ENCODE measurements around the gene TMTC3. TPM values are rescaled to one million over a fixed set of nuclear protein-coding genes. Genes with fewer than 3 reads are reported as not detected.

TMTC3 gene
- total RNA-seq, 4 donors from 2014 or later = 24.9 to 37.1 (median 31.9) TPM

DNA sequence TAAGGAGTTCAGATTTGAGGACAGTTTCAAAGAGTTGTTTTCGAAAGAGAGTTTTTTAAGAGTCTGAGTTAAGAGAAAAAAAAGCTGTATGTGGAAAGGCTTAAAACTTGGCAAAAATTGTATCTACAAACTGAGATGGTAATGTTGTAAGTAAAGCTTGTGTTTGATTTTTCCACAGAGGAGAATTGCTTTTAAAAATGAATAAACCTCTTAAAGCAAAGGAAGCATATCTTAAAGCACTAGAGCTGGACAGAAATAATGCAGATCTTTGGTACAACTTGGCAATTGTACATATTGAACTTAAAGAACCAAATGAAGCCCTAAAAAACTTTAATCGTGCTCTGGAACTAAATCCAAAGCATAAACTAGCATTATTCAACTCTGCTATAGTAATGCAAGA lies 50.3 kb downstream of the TMTC3 start:
- TF ChIP-seq EP300 (IDR thresholded peaks at IDR 0.05) (no peak), POLR2A (IDR thresholded peaks at IDR 0.05) (no peak), POLR2AphosphoS5 (IDR thresholded peaks at IDR 0.05) (no peak)
- TF ChIP-seq, protein P1, sequence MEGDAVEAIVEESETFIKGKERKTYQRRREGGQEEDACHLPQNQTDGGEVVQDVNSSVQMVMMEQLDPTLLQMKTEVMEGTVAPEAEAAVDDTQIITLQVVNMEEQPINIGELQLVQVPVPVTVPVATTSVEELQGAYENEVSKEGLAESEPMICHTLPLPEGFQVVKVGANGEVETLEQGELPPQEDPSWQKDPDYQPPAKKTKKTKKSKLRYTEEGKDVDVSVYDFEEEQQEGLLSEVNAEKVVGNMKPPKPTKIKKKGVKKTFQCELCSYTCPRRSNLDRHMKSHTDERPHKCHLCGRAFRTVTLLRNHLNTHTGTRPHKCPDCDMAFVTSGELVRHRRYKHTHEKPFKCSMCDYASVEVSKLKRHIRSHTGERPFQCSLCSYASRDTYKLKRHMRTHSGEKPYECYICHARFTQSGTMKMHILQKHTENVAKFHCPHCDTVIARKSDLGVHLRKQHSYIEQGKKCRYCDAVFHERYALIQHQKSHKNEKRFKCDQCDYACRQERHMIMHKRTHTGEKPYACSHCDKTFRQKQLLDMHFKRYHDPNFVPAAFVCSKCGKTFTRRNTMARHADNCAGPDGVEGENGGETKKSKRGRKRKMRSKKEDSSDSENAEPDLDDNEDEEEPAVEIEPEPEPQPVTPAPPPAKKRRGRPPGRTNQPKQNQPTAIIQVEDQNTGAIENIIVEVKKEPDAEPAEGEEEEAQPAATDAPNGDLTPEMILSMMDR (IDR thresholded peaks at IDR 0.05) = no peak
- no peaks in the 10 kb centered on the region for H3K9me3 ChIP-seq
- no peak overlapping the region for H3K27ac ChIP-seq
- H3K4me3 ChIP-seq = no peak overlapping the region
- WGBS = 84% methylated on average over 2 of the region's 2 CpGs
- H3K36me3 ChIP-seq = peaks cover 15% of the 10 kb centered on the region
- H3K27me3 ChIP-seq = no peaks in the 10 kb centered on the region
- no peaks in the 10 kb centered on the region for H3K4me1 ChIP-seq
- no peak for DNase-seq (ENCODE audit: low spot score in 2 of 2)

DNA sequence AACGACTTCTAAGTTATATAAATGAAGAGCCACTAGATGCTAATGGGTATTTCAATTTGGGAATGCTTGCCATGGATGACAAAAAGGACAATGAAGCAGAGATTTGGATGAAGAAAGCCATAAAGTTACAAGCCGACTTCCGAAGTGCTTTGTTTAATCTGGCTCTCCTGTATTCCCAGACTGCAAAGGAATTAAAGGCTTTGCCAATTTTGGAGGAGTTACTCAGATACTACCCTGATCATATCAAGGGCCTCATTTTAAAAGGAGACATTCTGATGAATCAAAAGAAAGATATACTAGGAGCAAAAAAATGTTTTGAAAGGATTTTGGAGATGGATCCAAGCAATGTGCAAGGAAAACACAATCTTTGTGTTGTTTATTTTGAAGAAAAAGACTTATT lies 52.8 kb downstream of the TMTC3 start:
- no peaks in the 10 kb centered on the region for H3K27me3 ChIP-seq
- H3K27ac ChIP-seq = no peak overlapping the region
- peaks cover 12% of the 10 kb centered on the region for H3K36me3 ChIP-seq
- WGBS = 83% methylated on average over 3 of the region's 3 CpGs
- no peaks in the 10 kb centered on the region for H3K4me1 ChIP-seq
- H3K9me3 ChIP-seq = no peaks in the 10 kb centered on the region
- TF ChIP-seq POLR2AphosphoS5 (IDR thresholded peaks at IDR 0.05) (no peak), POLR2A (IDR thresholded peaks at IDR 0.05) (no peak), EP300 (IDR thresholded peaks at IDR 0.05) (no peak)
- TF ChIP-seq, protein P1 (IDR thresholded peaks at IDR 0.05) = no peak
- no peak overlapping the region for H3K4me3 ChIP-seq
- no peak for DNase-seq (ENCODE audit: low spot score in 2 of 2)

DNA sequence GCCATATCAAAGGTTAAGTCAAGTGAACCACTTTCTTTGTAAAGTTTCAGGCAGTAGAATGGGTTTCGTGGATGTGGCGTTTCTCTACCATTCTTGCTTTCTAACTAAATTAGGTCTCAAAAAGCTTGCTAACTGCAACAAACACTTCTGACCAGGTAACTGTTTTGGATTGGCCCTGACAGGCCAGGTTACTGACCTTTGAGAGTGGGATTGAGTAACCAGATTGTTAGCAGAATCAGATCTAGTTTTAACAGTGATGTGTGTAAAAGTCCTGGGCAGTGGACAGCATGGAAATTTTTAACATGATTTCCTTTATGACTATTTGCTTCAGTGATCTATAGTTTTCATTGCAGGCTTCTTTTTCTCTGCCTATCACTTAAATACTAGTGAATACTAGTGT lies 57.9 kb downstream of the TMTC3 start:
- Histone ChIP-seq H3K9me3 (no peaks in the 10 kb centered on the region), H3K27ac (no peak overlapping the region), H3K36me3 (peaks cover 7% of the 10 kb centered on the region), H3K4me1 (no peaks in the 10 kb centered on the region), H3K27me3 (no peaks in the 10 kb centered on the region), H3K4me3 (no peak overlapping the region)
- TF ChIP-seq POLR2A (IDR thresholded peaks at IDR 0.05) = no peak
- TF ChIP-seq, protein P1 (IDR thresholded peaks at IDR 0.05) = no peak
- WGBS = 90% methylated on average over 2 of the region's 2 CpGs
- no peak for DNase-seq (ENCODE audit: low spot score in 2 of 2)

DNA sequence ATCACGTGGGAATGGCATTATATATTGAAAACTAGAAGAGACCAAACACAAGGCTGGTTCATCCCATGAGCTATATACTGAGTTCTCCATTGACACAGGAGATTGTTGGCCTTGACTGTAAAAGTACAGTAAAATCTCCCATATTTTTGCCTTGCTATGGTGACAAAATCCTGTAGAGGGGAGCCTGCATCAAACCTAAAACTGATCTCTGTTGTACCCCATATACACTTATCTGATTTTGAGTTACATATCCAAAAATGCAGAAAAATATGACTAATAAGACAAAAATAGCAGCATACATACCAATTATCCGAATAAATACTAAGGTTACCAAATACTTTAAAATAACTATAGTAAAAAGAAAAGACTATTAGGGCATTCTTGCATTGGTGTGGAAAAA lies 60.4 kb downstream of the TMTC3 start:
- Histone ChIP-seq H3K27me3 (no peaks in the 10 kb centered on the region), H3K36me3 (no peaks in the 10 kb centered on the region), H3K4me3 (no peak overlapping the region), H3K9me3 (no peaks in the 10 kb centered on the region), H3K27ac (no peak overlapping the region), H3K4me1 (no peaks in the 10 kb centered on the region)
- DNase-seq (ENCODE audit: low spot score in 2 of 2) = no peak
- TF ChIP-seq POLR2A (IDR thresholded peaks at IDR 0.05) (no peak), POLR2AphosphoS5 (IDR thresholded peaks at IDR 0.05) (no peak), EP300 (IDR thresholded peaks at IDR 0.05) (no peak)
- TF ChIP-seq, protein P1 (IDR thresholded peaks at IDR 0.05) = no peak
- 68% methylated on average over 2 of the region's 2 CpGs for WGBS

DNA sequence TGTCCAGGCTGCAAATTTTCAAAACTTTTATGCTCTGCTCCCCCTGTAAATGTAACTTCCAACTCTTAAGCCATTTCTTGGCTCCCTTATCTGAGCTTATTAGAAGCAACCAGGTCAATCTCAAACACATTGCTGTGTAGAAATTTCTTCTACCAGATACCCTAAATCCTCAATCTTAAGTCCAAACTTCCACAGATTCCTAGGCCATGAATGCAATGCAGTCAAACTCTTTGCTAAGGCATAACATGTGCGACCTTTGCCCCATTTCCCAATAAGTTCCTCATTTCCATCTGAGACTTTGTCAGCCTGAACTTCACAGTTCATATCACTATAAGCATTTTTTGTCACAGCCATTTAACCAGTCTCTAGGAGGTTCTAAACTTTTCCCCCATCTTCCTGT lies 64.5 kb downstream of the TMTC3 start:
- H3K4me3 ChIP-seq = no peak overlapping the region
- 90% methylated on average over 1 of the region's 1 CpG for WGBS
- no peak overlapping the region for H3K27ac ChIP-seq
- no peaks in the 10 kb centered on the region for H3K27me3 ChIP-seq
- no peaks in the 10 kb centered on the region for H3K36me3 ChIP-seq
- TF ChIP-seq POLR2AphosphoS5 (IDR thresholded peaks at IDR 0.05) (peak in 1 of 3 donors; percentile 45), EP300 (IDR thresholded peaks at IDR 0.05) (no peak), POLR2A (IDR thresholded peaks at IDR 0.05) (no peak)
- TF ChIP-seq, protein P1 (IDR thresholded peaks at IDR 0.05) = no peak
- no peak for DNase-seq (ENCODE audit: low spot score in 2 of 2)
- H3K9me3 ChIP-seq = peaks cover 20% of the 10 kb centered on the region
- no peaks in the 10 kb centered on the region for H3K4me1 ChIP-seq

All from suprapubic skin (tissue), 4 donors.